Uterus (tissue), 4 donors: ENCODE data around the gene GLB1L. TPM values are rescaled to one million over a fixed set of nuclear protein-coding genes. Genes with fewer than 3 reads are reported as not detected.

Source experiments
- DNase-seq, 2 donors: peaks; one replicate each; pipeline ENCODE4 v3.0.0-alpha.2; 2019 to 2020
- H3K27ac ChIP-seq, 2 donors: fragments of 200-600 bp; sonication (generic); 1 replicate in 1 of 2; 2 replicates in 1 of 2; pipeline ENCODE4 v1.5.1; 2016 to 2018
- H3K27me3 ChIP-seq, 2 donors: fragments of 200-600 bp; sonication (generic); one replicate each; pipeline ENCODE4 v1.5.1; 2018 to 2019; ENCODE audit warnings: control low read depth in 1 of 2
- H3K36me3 ChIP-seq, 2 donors: fragments of 200-600 bp; sonication (generic); one replicate each; pipeline ENCODE4 v1.5.1; 2019; ENCODE audit warnings: control low read depth in 1 of 2
- H3K4me1 ChIP-seq, 2 donors: fragments of 200-600 bp; sonication (generic); one replicate each; pipeline ENCODE4 v1.5.1; 2018 to 2019; ENCODE audit warnings: control low read depth in 1 of 2
- H3K4me3 ChIP-seq, 2 donors: fragments of 200-600 bp; sonication (generic); 1 replicate in 1 of 2; 2 replicates in 1 of 2; pipeline ENCODE4 v1.5.1; 2018 to 2019; ENCODE audit warnings: mild to moderate bottlenecking in 1 of 2
- H3K9me3 ChIP-seq, 2 donors: fragments of 200-600 bp; sonication (generic); one replicate each; pipeline ENCODE4 v1.5.1; 2019; ENCODE audit warnings: control low read depth in 1 of 2
- POLR2A ChIP-seq, 2 donors: fragments of 450-650 bp; IDR thresholded peaks; one replicate each; pipeline ENCODE4 v1.6.1; 2016; ENCODE audit warnings: antibody characterized with exemption in 2 of 2, mild to moderate bottlenecking in 1 of 2, moderate library complexity in 1 of 2
- intact Hi-C: fragments of 100-400 bp; cut with DNase I; formaldehyde crosslinking; loops from one replicate; pipeline ENCODE4 v1.15.1; 2023; ENCODE audit warnings: low total_unique reads
- total RNA-seq, 4 donors: library from RNA; depleted of rRNA in 3 of 4; stranded (reverse); fragments of >200 nt in 3 of 4; gene quantifications; one replicate each; pipeline versions ENCODE4 v1.1.0 to v1.2.4, GENCODE V29; 2014 to 2023
- TF ChIP-seq, protein P1 (sequence below), 4 experiments: fragments of 200-600 bp in 2 of 4; fragments of 450-650 bp in 2 of 4; sonication (generic) in 2 of 4; IDR thresholded peaks; one replicate each; pipeline ENCODE4 v1.5.1; 2016 to 2019; ENCODE audit warnings: antibody characterized with exemption in 4 of 4, mild to moderate bottlenecking in 2 of 4, moderate library complexity in 1 of 4
- donor health status: DM: yes; HTN: yes; CAD: no.

Gene GLB1L
- 10 to 100 TPM in 2 of 4 donors, 1 to 10 TPM in 2; 8.2 to 20.7 (median 10.9) TPM for total RNA-seq

DNA sequence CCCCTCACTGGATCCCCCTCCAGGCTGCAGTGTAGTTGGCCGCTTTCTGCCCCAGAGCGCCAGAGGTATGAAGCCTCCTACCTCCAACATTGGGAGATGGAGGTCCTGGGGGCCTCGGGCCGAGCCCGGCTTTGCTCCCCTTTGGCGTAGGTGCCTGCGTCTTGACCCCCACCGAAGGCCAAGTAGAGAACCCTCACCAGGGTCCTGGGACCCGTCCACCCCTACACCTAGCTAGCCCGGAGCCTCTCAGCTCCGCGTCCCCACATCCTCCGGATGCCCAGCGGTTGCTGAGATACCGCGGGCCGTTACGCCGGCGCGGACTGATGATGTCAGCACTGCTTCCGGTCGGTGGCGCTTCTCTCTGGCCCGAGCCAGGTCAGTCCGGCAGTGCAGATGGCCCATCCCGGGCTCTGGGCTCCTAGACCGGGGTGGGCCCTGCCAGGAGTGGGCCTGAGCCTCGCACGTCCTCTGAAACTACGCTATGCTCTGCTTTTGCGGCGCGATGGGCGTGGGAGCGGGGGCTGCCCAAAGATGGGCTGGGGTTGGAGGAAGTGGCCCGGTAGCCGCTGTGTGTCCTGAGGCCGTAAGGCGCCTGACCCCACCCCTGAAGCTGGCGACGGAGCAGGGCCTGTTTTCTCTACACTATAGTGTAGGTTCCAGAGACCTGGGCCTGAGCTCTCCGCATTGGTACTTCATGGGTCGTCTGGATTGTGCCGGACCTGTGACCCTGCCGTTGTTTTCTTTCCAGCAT is at the start of gene GLB1L, which contains the start of gene STK16:
TSS of gene GLB1L (minus strand) at position 297 of the 751 bp plus-strand sequence. CDS start 1,871 bp downstream, outside the sequence.
TSS of gene STK16 (plus strand) at position 332 of the 751 bp plus-strand sequence. CDS start 521 bp downstream, outside the sequence.
- peak within 1 kb of the TSS; percentile 81 to 86 for H3K4me3 ChIP-seq
- no peaks in the 10 kb centered on the region for H3K9me3 ChIP-seq
- no peaks in the 10 kb centered on the region for H3K36me3 ChIP-seq
- H3K27me3 ChIP-seq = no peaks in the 10 kb centered on the region
- H3K4me1 ChIP-seq = peaks cover 0 to 19% of the 10 kb centered on the region in 2 donors
- peak within 1 kb of the TSS; percentile 90 to 95 for H3K27ac ChIP-seq
- intact Hi-C loops = no loop called here
- peak in 1 of 2 donors; percentile 86 for TF ChIP-seq POLR2A (IDR thresholded peaks at IDR 0.05)
- TF ChIP-seq, protein P1, sequence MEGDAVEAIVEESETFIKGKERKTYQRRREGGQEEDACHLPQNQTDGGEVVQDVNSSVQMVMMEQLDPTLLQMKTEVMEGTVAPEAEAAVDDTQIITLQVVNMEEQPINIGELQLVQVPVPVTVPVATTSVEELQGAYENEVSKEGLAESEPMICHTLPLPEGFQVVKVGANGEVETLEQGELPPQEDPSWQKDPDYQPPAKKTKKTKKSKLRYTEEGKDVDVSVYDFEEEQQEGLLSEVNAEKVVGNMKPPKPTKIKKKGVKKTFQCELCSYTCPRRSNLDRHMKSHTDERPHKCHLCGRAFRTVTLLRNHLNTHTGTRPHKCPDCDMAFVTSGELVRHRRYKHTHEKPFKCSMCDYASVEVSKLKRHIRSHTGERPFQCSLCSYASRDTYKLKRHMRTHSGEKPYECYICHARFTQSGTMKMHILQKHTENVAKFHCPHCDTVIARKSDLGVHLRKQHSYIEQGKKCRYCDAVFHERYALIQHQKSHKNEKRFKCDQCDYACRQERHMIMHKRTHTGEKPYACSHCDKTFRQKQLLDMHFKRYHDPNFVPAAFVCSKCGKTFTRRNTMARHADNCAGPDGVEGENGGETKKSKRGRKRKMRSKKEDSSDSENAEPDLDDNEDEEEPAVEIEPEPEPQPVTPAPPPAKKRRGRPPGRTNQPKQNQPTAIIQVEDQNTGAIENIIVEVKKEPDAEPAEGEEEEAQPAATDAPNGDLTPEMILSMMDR (IDR thresholded peaks at IDR 0.05) = peak in 2 of 4 experiments; percentile 11 to 23
- peak; percentile 94 for DNase-seq

DNA sequence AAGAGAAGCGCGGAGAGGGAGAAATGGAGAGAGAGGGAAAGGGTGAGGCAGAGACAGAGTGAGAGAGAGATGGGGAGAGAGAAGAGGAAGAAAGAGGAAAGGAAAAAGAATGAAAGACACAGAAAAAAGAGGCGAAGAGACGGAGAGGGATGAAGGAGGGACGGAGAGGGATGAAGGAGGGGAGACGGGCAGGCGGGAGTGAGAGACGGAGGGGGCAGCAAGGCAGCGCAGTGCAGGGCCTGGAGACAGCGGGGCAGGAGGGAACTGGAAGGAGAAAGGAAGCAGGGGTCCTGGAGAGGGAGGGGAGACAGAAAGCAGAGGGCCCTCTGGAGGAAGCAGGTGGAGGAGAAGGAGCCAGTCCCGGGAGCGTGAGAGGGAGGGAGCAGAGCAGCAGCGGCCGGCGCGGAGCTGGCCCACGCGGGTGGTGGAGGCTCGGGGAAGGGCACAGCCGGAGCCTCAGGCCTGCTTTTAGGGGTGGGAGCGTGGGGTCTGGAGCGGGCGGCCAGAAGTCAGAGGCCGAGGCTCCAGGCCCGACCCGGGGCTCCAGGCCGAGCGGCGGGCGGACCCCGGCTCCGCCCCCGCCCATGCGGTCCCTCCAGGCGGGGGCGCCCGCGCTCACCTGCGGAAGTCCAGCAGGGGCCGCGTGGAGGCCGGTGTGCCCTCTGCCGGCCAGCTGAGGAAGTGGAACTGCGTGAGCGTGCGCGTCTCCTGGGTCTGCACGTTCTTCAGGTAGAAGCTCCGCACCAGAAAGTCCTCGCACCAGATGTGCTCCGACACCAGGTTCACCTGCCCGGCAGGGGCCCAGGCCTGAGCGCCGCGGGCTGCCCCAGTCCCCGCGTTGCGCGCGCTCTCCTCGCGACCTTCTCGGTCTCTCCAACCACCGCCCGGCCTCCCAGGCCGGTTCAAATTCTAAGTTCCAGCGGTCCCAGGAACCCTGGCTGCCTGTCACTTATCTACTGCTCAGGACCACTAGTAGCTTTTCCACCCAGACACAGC is 49.4 kb upstream of the GLB1L start:
- no peaks in the 10 kb centered on the region for H3K36me3 ChIP-seq
- peak; percentile 31 to 75 for TF ChIP-seq POLR2A (IDR thresholded peaks at IDR 0.05)
- TF ChIP-seq, protein P1 (IDR thresholded peaks at IDR 0.05) = peak; percentile 95 to 100 (median 100)
- H3K9me3 ChIP-seq = no peaks in the 10 kb centered on the region
- peak; percentile 82 to 88 for DNase-seq
- peak overlapping the region; percentile 39 to 48 for H3K4me3 ChIP-seq
- H3K4me1 ChIP-seq = peaks cover 4% of the 10 kb centered on the region in 2 donors
- intact Hi-C loops = loop anchor here (5.0 kb wide), 1 partner anchor 132 kb away; the partner anchor contains the start of gene NHEJ1
- H3K27me3 ChIP-seq = no peaks in the 10 kb centered on the region
- H3K27ac ChIP-seq = peak overlapping the region; percentile 94 to 97

DNA sequence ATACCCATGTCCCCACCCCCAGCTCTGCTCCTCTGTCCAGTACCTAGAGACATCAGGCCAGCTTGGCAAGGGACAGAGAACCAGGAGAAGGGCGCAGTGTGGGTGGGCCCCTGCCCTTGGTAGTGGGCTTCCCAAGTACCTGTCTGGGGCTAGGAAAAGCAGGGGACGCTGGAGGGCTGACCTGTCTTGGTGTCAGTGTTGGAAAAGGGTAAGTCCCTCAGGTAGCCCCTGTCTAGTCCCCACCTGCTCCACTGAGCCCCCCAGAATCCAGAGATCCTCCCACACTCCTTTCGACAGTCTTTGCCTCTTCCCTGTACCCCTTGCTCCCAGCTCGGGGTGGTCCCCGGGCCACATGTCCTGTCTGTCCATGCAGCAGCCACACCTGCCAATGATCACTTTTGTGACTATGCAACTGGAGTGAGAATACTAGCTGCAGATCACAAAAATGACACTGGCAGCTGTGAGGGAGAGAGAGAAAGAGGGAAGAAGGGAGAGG is 48.5 kb upstream of the GLB1L start:
- intact Hi-C loops = no loop called here
- Histone ChIP-seq H3K4me1 (peaks cover 4 to 8% of the 10 kb centered on the region in 2 donors), H3K9me3 (no peaks in the 10 kb centered on the region), H3K27ac (peak overlapping the region; percentile 94 to 97), H3K27me3 (no peaks in the 10 kb centered on the region), H3K4me3 (no peak overlapping the region), H3K36me3 (no peaks in the 10 kb centered on the region)
- no peak for DNase-seq
- TF ChIP-seq, protein P1 (IDR thresholded peaks at IDR 0.05) = no peak
- TF ChIP-seq POLR2A (IDR thresholded peaks at IDR 0.05) = no peak

DNA sequence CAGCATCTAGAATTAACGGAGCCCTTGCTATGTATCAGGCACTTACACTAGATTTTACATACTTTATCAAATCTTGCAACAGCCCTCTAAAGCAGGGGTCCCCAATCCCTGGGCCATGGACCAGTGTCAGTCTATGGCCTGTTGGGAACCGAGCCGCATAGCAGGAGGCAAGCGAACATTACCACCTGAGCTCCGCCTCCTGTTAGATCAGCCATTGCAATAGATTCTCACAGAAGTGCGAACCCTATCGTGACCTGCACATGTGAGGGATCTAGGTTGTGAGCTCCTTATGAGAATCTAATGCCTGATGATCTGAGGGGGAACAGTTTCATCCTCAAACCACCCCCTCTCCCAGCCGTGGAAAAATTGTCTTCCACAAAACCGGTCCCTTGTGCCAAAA is 47.4 kb upstream of the GLB1L start:
- no peaks in the 10 kb centered on the region for H3K27me3 ChIP-seq
- peaks cover 4 to 8% of the 10 kb centered on the region in 2 donors for H3K4me1 ChIP-seq
- H3K27ac ChIP-seq = no peak overlapping the region
- TF ChIP-seq, protein P1 (IDR thresholded peaks at IDR 0.05) = no peak
- no peak for TF ChIP-seq POLR2A (IDR thresholded peaks at IDR 0.05)
- no peaks in the 10 kb centered on the region for H3K9me3 ChIP-seq
- H3K36me3 ChIP-seq = no peaks in the 10 kb centered on the region
- no peak for DNase-seq
- intact Hi-C loops = no loop called here
- no peak overlapping the region for H3K4me3 ChIP-seq
